ENCODE data around the gene PROX1. TPM values are rescaled to one million over a fixed set of nuclear protein-coding genes. Genes with fewer than 3 reads are reported as not detected.

Gene PROX1
- polyA plus RNA-seq, 4 donors: 0.67 to 7.0 (median 2.3) TPM

DNA sequence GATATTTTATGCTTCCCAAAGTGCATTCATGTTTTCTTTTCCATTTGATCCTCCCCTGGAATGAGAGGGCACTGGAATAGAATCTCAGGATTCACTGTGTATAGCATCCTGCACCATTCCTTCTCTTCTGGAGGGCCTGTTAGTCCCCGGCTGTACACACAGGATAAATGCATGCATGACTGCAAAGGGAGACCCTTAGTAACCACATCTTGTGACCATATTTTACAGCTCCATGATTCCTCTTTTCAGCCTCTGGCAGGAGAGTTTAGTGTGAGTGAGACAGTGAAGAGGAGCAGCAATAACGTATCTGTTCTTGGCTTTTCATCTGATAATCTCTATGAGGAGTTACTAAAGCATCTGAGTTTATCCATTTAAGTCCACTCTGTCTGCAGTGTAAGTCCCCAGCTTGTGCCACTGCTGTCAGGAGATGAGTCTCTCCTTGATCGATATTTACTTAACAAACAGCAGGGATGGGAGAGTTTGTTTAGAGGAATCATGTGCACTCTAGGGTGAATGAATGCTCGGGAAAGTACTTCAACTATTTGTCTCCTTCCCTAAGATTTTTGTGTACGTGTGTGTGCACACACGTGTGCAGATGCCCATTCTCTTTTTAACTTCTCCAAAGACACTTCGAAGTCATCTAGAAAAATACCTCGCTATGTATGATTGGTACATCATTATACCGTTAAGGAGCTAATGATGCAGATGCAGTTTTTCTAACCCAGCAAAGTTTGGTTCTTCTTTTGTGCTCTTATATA, 41.1 kb downstream of the PROX1 start:
- no peaks in the 10 kb centered on the region for H3K27me3 ChIP-seq (ENCODE audit: control insufficient read depth in 3 of 3, insufficient read depth in 3 of 3, low read length in 3 of 3)
- FAIRE-seq: no peak
- WGBS, 3 donors: 77 to 83% (median 80%) methylated on average over 9 of the region's 9 CpGs
- DNase-seq: no peak
- H3K4me3 ChIP-seq (ENCODE audit: low read depth in 1 of 3, low read length in 3 of 3): no peak overlapping the region
- no peak overlapping the region for H3K27ac ChIP-seq (ENCODE audit: low read depth in 1 of 3, low read length in 2 of 3)
- H3K4me1 ChIP-seq (ENCODE audit: control insufficient read depth in 3 of 3, insufficient read depth in 2 of 3, low read depth in 1 of 3, low read length in 2 of 3): peaks cover 0 to 9% (median 0%) of the 10 kb centered on the region in 3 donors
- no peaks in the 10 kb centered on the region for H3K36me3 ChIP-seq (ENCODE audit: control insufficient read depth in 3 of 3, insufficient read depth in 2 of 3, low read depth in 1 of 3, low read length in 3 of 3)
- H3K9me3 ChIP-seq (ENCODE audit: control insufficient read depth in 2 of 2, insufficient read depth in 1 of 2, low read depth in 1 of 2, low read length in 1 of 2): no peaks in the 10 kb centered on the region

DNA sequence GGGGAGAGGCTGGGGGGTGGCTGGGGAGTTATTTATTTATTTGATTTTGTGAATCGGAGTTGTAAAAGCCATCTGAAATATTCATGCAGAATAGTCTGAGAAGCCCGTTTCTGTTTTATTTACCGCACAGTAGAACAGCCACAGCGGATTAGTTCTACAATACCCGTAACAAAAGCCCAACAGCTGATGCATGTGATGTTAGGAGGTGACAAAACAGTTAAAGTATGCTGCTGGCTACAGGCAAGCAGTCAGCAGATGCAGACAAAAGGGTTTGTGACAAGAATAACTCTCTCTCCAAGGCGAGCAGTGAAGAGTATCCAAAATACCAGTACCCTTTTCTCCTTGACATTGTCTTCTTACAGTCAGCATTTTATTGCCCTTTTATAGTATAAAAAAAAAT, 42.0 kb downstream of the PROX1 start:
- Histone ChIP-seq H3K36me3 (ENCODE audit: control insufficient read depth in 3 of 3, insufficient read depth in 2 of 3, low read depth in 1 of 3, low read length in 3 of 3) (no peaks in the 10 kb centered on the region), H3K4me1 (ENCODE audit: control insufficient read depth in 3 of 3, insufficient read depth in 2 of 3, low read depth in 1 of 3, low read length in 2 of 3) (peaks cover 0 to 9% (median 0%) of the 10 kb centered on the region in 3 donors), H3K27ac (ENCODE audit: low read depth in 1 of 3, low read length in 2 of 3) (no peak overlapping the region), H3K4me3 (ENCODE audit: low read depth in 1 of 3, low read length in 3 of 3) (no peak overlapping the region), H3K27me3 (ENCODE audit: control insufficient read depth in 3 of 3, insufficient read depth in 3 of 3, low read length in 3 of 3) (no peaks in the 10 kb centered on the region), H3K9me3 (ENCODE audit: control insufficient read depth in 2 of 2, insufficient read depth in 1 of 2, low read depth in 1 of 2, low read length in 1 of 2) (no peaks in the 10 kb centered on the region)
- 72 to 89% (median 80%) methylated on average over 6 of the region's 6 CpGs for WGBS, 3 donors
- FAIRE-seq: no peak
- DNase-seq: no peak

DNA sequence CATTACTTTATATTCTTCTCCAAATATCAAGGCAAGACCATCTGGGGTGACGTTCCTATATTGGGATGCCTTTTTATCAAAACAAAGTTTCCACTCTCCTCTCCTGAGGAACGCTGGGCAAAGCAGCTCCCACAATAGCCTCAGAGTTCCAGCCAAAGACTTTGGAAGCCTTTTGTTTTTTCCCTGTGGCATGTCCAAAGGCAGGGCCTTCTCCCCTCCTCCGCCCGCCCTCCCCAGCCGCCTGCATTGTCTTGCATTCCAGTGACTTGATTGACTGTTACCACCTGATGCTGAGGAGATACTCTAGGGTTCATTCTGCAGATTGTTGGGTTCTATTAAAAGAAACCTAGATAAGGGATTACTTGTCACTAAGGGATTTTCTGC, 43.5 kb downstream of the PROX1 start:
- Histone ChIP-seq H3K27me3 (ENCODE audit: control insufficient read depth in 3 of 3, insufficient read depth in 3 of 3, low read length in 3 of 3) (no peaks in the 10 kb centered on the region), H3K9me3 (ENCODE audit: control insufficient read depth in 2 of 2, insufficient read depth in 1 of 2, low read depth in 1 of 2, low read length in 1 of 2) (no peaks in the 10 kb centered on the region), H3K27ac (ENCODE audit: low read depth in 1 of 3, low read length in 2 of 3) (no peak overlapping the region), H3K4me3 (ENCODE audit: low read depth in 1 of 3, low read length in 3 of 3) (no peak overlapping the region), H3K36me3 (ENCODE audit: control insufficient read depth in 3 of 3, insufficient read depth in 2 of 3, low read depth in 1 of 3, low read length in 3 of 3) (no peaks in the 10 kb centered on the region), H3K4me1 (ENCODE audit: control insufficient read depth in 3 of 3, insufficient read depth in 2 of 3, low read depth in 1 of 3, low read length in 2 of 3) (peaks cover 0 to 9% (median 0%) of the 10 kb centered on the region in 3 donors)
- DNase-seq: no peak
- FAIRE-seq: no peak
- WGBS, 3 donors: 74 to 94% (median 92%) methylated on average over 5 of the region's 5 CpGs

DNA sequence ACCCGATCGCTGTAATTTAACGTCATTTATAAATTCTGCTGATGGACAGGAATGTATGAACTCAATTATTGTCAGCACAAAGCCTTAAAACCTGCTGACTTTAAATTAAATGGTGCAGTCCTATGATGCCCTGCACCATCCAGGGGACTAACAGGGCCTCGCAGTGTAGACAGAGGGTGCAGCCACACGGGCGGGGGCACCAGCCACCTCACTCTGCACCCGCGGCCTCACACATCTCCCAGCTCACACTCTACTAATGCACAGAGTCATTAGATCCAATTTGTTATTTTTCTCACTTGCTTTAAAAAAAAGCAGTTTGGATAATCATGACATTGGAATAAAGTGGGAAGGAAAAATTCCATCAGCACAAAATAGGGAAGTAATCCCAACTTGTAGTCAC, 49.7 kb downstream of the PROX1 start:
- Histone ChIP-seq H3K9me3 (ENCODE audit: control insufficient read depth in 2 of 2, insufficient read depth in 1 of 2, low read depth in 1 of 2, low read length in 1 of 2) (no peaks in the 10 kb centered on the region), H3K27me3 (ENCODE audit: control insufficient read depth in 3 of 3, insufficient read depth in 3 of 3, low read length in 3 of 3) (no peaks in the 10 kb centered on the region), H3K27ac (ENCODE audit: low read depth in 1 of 3, low read length in 2 of 3) (no peak overlapping the region), H3K4me3 (ENCODE audit: low read depth in 1 of 3, low read length in 3 of 3) (no peak overlapping the region), H3K36me3 (ENCODE audit: control insufficient read depth in 3 of 3, insufficient read depth in 2 of 3, low read depth in 1 of 3, low read length in 3 of 3) (no peaks in the 10 kb centered on the region), H3K4me1 (ENCODE audit: control insufficient read depth in 3 of 3, insufficient read depth in 2 of 3, low read depth in 1 of 3, low read length in 2 of 3) (no peaks in the 10 kb centered on the region)
- WGBS, 3 donors: 87 to 89% (median 87%) methylated on average over 8 of the region's 8 CpGs
- DNase-seq (no peak), FAIRE-seq (no peak)

DNA sequence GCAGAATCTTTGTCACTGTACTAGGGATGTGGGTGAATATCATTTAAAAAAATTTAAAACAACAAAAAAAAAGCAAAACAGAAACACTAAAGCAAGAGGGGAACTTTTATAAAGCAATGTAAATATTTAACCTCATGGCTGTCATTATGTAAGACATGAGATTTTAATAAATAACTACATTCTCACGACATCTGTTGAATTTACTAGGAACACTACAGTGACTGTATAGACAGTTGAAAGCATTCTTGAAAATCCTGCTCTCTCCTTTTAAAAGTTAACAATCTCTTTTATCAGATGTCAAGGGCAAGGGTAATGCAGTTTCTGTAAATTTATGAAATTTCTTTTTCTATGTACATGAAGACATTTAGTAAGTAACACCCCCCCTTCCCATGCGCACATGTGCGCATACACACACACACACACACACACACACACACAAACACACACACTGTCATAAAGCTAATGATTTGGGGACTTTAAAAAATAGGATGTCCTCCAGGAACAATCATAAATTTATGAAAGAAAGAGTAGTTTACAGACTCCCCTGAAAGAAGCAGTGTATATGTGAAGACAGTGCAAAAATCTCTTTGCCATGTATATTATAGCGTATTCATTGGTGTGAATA, 51.7 kb downstream of the PROX1 start:
- no peak for FAIRE-seq
- H3K4me3 ChIP-seq (ENCODE audit: low read depth in 1 of 3, low read length in 3 of 3): no peak overlapping the region
- no peak overlapping the region for H3K27ac ChIP-seq (ENCODE audit: low read depth in 1 of 3, low read length in 2 of 3)
- no peaks in the 10 kb centered on the region for H3K36me3 ChIP-seq (ENCODE audit: control insufficient read depth in 3 of 3, insufficient read depth in 2 of 3, low read depth in 1 of 3, low read length in 3 of 3)
- WGBS, 3 donors: 72 to 88% (median 80%) methylated on average over 4 of the region's 4 CpGs
- no peaks in the 10 kb centered on the region for H3K27me3 ChIP-seq (ENCODE audit: control insufficient read depth in 3 of 3, insufficient read depth in 3 of 3, low read length in 3 of 3)
- no peaks in the 10 kb centered on the region for H3K9me3 ChIP-seq (ENCODE audit: control insufficient read depth in 2 of 2, insufficient read depth in 1 of 2, low read depth in 1 of 2, low read length in 1 of 2)
- no peaks in the 10 kb centered on the region for H3K4me1 ChIP-seq (ENCODE audit: control insufficient read depth in 3 of 3, insufficient read depth in 2 of 3, low read depth in 1 of 3, low read length in 2 of 3)
- DNase-seq: no peak

DNA sequence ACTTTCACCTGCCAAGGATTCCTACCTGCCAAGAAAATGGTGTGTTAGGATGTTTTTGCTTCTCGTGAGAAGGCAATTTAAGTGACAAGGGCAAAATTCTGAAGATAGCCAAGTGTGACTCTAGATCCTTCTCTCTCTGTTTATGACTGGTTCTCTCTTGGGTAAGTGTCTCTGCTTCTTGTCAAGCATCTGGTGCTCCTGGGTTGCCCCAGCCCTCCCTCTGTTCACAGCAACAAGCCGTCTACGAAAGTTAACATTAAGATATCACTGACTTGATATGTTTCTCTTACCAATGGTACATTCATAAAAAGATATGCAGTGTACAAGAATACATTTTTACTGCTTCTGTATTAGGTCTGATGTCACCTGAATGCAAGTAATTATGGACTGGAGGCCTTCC, 55.4 kb downstream of the PROX1 start:
- FAIRE-seq: no peak
- H3K4me1 ChIP-seq (ENCODE audit: control insufficient read depth in 3 of 3, insufficient read depth in 2 of 3, low read depth in 1 of 3, low read length in 2 of 3): no peaks in the 10 kb centered on the region

DNA sequence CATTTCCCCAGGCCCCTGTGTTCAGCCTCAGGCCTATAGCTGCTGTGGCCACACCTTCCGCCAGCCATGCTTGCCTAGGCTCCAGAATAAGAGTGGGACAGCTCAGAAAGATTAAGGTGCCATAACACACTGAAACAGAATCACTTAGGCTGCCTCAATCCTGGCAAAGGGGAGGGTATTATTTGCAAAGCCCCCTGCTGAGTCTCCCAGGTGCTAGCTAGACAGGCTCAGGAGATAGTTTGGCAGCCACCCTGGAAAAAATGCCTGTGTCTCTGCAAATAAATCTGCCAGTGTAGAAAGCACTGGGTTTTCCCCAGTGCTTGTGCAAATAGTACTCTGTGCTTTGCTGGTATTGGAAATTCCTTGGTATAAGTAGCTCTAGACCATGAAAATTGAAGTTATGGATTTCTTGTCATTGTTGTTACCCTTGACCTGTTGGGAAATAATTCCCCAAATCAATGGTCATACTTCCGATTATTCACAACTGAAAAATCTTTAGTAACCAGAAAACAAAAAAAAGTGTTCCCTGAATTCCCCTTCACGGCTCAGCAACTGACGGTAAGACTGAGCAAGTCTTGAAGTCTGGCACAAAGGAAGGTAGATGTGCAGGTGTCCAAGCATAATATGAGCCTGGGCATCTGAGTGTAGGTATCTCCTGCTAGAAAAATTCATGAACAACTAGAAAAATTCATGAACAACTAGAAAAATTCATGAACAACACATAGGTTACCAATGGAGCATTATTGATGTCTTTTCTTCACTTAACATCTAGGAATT, 56.9 kb downstream of the PROX1 start:
- no peaks in the 10 kb centered on the region for H3K4me1 ChIP-seq (ENCODE audit: control insufficient read depth in 3 of 3, insufficient read depth in 2 of 3, low read depth in 1 of 3, low read length in 2 of 3)
- H3K27ac ChIP-seq (ENCODE audit: low read depth in 1 of 3, low read length in 2 of 3): no peak overlapping the region
- no peaks in the 10 kb centered on the region for H3K36me3 ChIP-seq (ENCODE audit: control insufficient read depth in 3 of 3, insufficient read depth in 2 of 3, low read depth in 1 of 3, low read length in 3 of 3)
- H3K9me3 ChIP-seq (ENCODE audit: control insufficient read depth in 2 of 2, insufficient read depth in 1 of 2, low read depth in 1 of 2, low read length in 1 of 2): no peaks in the 10 kb centered on the region
- H3K27me3 ChIP-seq (ENCODE audit: control insufficient read depth in 3 of 3, insufficient read depth in 3 of 3, low read length in 3 of 3): no peaks in the 10 kb centered on the region
- DNase-seq: no peak
- no peak overlapping the region for H3K4me3 ChIP-seq (ENCODE audit: low read depth in 1 of 3, low read length in 3 of 3)
- no peak for FAIRE-seq
- WGBS, 3 donors: 82 to 92% (median 90%) methylated on average over 4 of the region's 4 CpGs

More for the DNA sequence above, 55.4 kb downstream of the PROX1 start:
- WGBS, 3 donors: 70 to 89% (median 87%) methylated on average over 3 of the region's 3 CpGs
- no peak for DNase-seq
- Histone ChIP-seq H3K27me3 (ENCODE audit: control insufficient read depth in 3 of 3, insufficient read depth in 3 of 3, low read length in 3 of 3) (no peaks in the 10 kb centered on the region), H3K4me3 (ENCODE audit: low read depth in 1 of 3, low read length in 3 of 3) (no peak overlapping the region), H3K27ac (ENCODE audit: low read depth in 1 of 3, low read length in 2 of 3) (no peak overlapping the region), H3K36me3 (ENCODE audit: control insufficient read depth in 3 of 3, insufficient read depth in 2 of 3, low read depth in 1 of 3, low read length in 3 of 3) (no peaks in the 10 kb centered on the region), H3K9me3 (ENCODE audit: control insufficient read depth in 2 of 2, insufficient read depth in 1 of 2, low read depth in 1 of 2, low read length in 1 of 2) (no peaks in the 10 kb centered on the region)

DNA sequence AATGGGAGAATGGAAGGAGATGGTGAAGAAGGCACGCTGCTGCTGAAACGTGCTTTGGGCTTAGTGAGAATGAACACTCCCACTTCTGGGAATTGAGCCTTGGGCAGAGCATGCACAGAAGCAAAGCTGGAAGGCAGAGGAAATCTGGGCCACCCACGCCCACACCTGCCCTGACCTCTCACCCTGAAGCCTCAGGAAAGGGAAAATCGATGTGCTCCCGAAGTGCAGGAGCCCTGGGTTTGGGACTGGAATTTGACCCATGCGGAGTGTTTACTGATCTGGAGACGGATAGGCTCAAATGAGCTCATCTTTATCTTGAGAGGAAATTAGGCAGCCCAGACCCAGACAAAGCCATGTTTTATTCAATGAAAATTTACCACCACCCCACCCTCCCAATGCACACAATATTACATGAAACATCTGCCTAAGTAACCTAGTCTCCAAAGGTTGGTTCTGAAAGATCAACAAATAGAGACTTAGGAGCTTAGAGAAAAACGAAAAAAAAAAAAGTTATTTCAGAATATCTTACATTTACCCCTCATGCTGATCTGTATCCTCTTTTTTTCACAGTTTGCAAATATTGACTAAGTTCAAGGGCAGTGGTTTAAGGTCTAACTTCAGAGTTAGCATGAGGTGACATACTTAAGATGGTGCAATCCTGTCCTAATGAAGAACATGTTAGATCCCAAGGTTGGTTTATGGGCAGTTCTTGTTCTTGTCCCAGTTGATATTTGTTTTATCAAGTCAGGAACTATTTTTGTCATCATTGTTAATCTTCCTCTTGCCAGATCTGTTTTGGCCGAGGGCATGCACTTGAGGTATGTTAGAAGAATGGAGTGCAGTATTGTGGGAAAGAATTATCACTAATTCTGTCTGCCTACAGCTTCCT, 63.0 kb downstream of the PROX1 start:
- WGBS, 3 donors: 21 to 35% (median 33%) methylated on average over 9 of the region's 9 CpGs
- no peaks in the 10 kb centered on the region for H3K36me3 ChIP-seq (ENCODE audit: control insufficient read depth in 3 of 3, insufficient read depth in 2 of 3, low read depth in 1 of 3, low read length in 3 of 3)
- no peaks in the 10 kb centered on the region for H3K27me3 ChIP-seq (ENCODE audit: control insufficient read depth in 3 of 3, insufficient read depth in 3 of 3, low read length in 3 of 3)
- no peaks in the 10 kb centered on the region for H3K9me3 ChIP-seq (ENCODE audit: control insufficient read depth in 2 of 2, insufficient read depth in 1 of 2, low read depth in 1 of 2, low read length in 1 of 2)
- FAIRE-seq (no peak), DNase-seq (peak; percentile 11 to 44)
- no peaks in the 10 kb centered on the region for H3K4me1 ChIP-seq (ENCODE audit: control insufficient read depth in 3 of 3, insufficient read depth in 2 of 3, low read depth in 1 of 3, low read length in 2 of 3)
- H3K27ac ChIP-seq (ENCODE audit: low read depth in 1 of 3, low read length in 2 of 3): no peak overlapping the region
- H3K4me3 ChIP-seq (ENCODE audit: low read depth in 1 of 3, low read length in 3 of 3): no peak overlapping the region
